RPMI7951 (cell line): ENCODE results near the gene CCN6. TPM values are rescaled to one million over a fixed set of nuclear protein-coding genes. Genes with fewer than 3 reads are reported as not detected.

Source experiments
- DNase-seq: peaks from one replicate; pipeline ENCODE4 v3.0.0-alpha.2; 2012; ENCODE audit warnings: low read depth
- total RNA-seq: library from RNA; depleted of rRNA; stranded (reverse); fragments of >200 nt; shearing (Covaris generic); gene quantifications from 2 replicates; pipeline ENCODE4 v1.2.3, GENCODE V29; 2014; rRNA removed

CCN6 gene
- total RNA-seq, 1 experiment from 2014 or later = 0.24 TPM

DNA sequence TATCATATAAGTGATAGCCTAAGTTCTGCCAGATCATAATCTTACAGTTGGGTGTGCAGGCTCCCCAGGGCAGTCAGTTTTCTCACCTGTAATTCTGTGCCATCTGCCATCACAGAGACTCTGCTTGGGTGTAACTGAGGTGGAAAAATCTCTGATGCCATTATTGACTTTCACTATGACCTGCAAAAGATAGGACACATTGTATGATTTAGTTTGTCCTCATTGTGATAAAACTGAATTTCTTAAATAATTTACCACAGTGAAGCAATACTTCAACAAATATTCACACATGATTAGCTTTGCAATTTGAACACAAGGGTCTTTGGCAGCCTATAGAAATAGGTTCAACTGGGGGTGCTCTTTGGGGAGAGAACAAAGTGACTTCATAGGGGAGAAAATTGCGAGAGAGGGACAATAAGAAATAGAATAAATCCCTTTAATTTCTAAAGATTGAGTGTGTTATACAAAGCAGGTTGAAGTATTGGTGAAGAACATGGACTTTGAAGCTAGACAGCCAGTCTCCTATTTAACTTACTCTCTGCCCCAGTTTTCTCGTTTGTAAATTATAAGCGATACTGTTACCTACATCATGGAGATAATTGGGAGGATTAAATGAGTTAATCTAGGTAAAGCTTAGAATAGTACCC lies 60.8 kb downstream of the CCN6 start:
- no peak for DNase-seq

DNA sequence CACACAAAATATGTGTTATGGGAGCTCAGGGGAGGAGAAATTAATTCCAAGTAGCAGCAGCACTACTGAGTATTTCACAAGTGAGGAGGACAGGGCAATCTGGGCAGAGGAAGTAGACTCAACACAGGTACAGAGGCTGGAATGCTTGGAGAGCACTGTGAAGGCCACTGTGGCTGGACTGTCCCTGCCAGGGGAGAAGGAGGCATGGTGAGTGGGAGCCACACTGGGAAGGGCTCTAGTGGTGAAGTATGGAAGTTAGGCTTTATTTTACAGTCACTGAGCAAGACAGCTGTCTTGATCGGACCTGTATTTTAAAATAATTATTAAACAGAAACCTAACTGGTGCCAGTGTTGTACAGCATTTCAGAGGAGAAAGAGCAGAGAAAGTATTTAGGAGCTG lies 62.3 kb downstream of the CCN6 start:
- no peak for DNase-seq

DNA sequence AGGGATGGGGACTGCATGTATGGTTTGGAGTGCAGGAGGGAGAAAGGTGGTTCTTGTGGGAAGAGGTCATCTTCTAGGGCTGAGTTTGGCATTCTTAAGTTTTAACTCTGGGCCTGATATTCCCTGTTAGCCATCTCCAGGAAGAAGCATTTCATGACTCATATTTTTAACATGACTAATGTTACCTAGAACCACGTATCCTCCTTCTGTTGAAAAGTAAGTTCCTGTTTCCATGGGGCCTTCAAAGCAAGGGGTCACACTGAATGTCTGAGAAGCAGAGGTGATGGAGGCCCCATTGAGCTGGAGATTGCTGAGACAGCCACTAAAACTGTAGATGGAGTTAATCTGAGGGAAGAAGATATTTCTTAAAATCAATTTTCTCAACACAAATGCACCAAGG lies 63.6 kb downstream of the CCN6 start:
- peak; percentile 53 for DNase-seq

DNA sequence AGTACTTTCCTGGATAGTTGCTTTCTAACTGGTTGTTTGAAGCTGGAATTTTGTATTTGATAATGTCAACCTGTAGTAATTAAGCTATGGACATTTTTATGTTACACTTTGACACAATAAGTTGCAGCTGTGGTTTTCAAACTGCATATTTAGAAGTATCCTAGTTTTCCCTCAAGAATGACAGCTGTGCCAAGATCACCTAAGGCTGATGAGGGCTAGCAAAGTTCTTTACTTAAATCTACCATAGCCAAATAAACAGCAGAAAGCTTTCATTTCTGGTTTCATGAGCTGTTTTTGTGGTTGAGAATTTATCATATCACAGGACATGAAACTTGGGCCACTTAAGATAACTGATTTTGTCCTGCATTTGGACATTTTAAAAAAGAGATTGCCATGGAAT lies 64.1 kb downstream of the CCN6 start:
- peak; percentile 24 for DNase-seq

Other genes with a start within 250 kb of the CCN6 start
- 46.9 and 51.5 TPM in 2 replicates for gene FYN, start 180.7 kb upstream of the CCN6 start, total RNA-seq
- gene TUBE1, start 33.4 kb downstream of the CCN6 start, total RNA-seq = 23.1 and 24.5 TPM in 2 replicates
- 22.5 and 22.6 TPM in 2 replicates for gene FAM229B, start 33.5 kb downstream of the CCN6 start, total RNA-seq
- 7.6 and 7.7 TPM in 2 replicates for gene LAMA4, start 200.5 kb downstream of the CCN6 start, total RNA-seq